SK-N-SH (cell line): Measurements from ENCODE around the gene TARDBP. TPM values are rescaled to one million over a fixed set of nuclear protein-coding genes. Genes with fewer than 3 reads are reported as not detected.

Source experiments
- CTCF ChIA-PET: fragments of 300-600, 350-600 bp; formaldehyde crosslinking; extraction: SDS; loops from one replicate; lab custom pipeline; 2021; lab: Yijun Ruan, JAX
- POLR2A ChIA-PET: fragments of 350-600 bp; sonication (Branson Sonifier 250); formaldehyde crosslinking; extraction: SDS; loops from one replicate; lab custom pipeline; 2020; ENCODE audit warnings: antibody characterized with exemption, inconsistent platforms; lab: Yijun Ruan, JAX
- DNase-seq: peaks from one replicate; pipeline ENCODE4 v3.0.0; 2012
- H2AFZ ChIP-seq: fragments of 200-600 bp; sonication (generic); 2 replicates; pipeline ENCODE4 v1.8.1; 2016; ENCODE audit warnings: antibody characterized with exemption, mild to moderate bottlenecking, low read depth
- H3F3A ChIP-seq: fragments of 200-600 bp; sonication (generic); replicated peaks from 2 replicates; pipeline ENCODE3; 2016; ENCODE audit warnings: antibody characterized with exemption, mild to moderate bottlenecking; ENCODE audit not compliant: insufficient read depth
- H3K27ac ChIP-seq, 2 experiments: fragments of 200-500 bp in 1 of 2; fragments of 200-600 bp in 1 of 2; sonication (Bioruptor generic) in 1 of 2; sonication (generic), shearing (Covaris generic) in 1 of 2; 2 replicates each; pipeline versions ENCODE4 v1.5.1 to v1.6.1; 2014 to 2016; ENCODE audit warnings: low read depth in 2 of 2, inconsistent platforms in 1 of 2, low read length in 1 of 2, mild to moderate bottlenecking in 1 of 2, mixed read lengths in 1 of 2
- H3K27me3 ChIP-seq: fragments of 200-600 bp; sonication (generic), shearing (Covaris generic); 2 replicates; pipeline ENCODE4 v1.6.1; 2016; ENCODE audit warnings: mixed run types; ENCODE audit not compliant: insufficient read depth
- H3K36me3 ChIP-seq, 2 experiments: fragments of 200-500 bp in 1 of 2; fragments of 200-600 bp in 1 of 2; sonication (Bioruptor generic) in 1 of 2; sonication (generic) in 1 of 2; replicated peaks in 1 of 2; 2 replicates each; pipeline versions ENCODE3 to v1.5.1; 2014 to 2016; ENCODE audit warnings: low read length in 1 of 2, mild to moderate bottlenecking in 1 of 2; ENCODE audit not compliant: insufficient read depth in 2 of 2, control insufficient read depth in 1 of 2
- H3K4me1 ChIP-seq, 2 experiments: fragments of 200-500 bp in 1 of 2; fragments of 200-600 bp in 1 of 2; sonication (Bioruptor generic) in 1 of 2; sonication (generic), shearing (Covaris generic) in 1 of 2; 2 replicates each; pipeline versions ENCODE4 v1.5.1 to v1.6.1; 2014 to 2016; ENCODE audit warnings: low read depth in 1 of 2, low read length in 1 of 2, mixed run types in 1 of 2; ENCODE audit not compliant: insufficient read depth in 2 of 2, control insufficient read depth in 1 of 2
- H3K4me2 ChIP-seq: fragments of 200-600 bp; sonication (generic), shearing (Covaris generic); 2 replicates; pipeline ENCODE4 v1.6.1; 2017; ENCODE audit warnings: mixed run types
- H3K4me3 ChIP-seq, 2 experiments: fragments of 200-500 bp in 1 of 2; fragments of 200-600 bp in 1 of 2; sonication (Bioruptor generic) in 1 of 2; sonication (generic), shearing (Covaris generic) in 1 of 2; 2 replicates each; pipeline versions ENCODE4 v1.5.1 to v1.8.1; 2014 to 2016; ENCODE audit warnings: low read depth in 2 of 2, inconsistent platforms in 1 of 2, low read length in 1 of 2, mild to moderate bottlenecking in 1 of 2, mixed read lengths in 1 of 2, moderate library complexity in 1 of 2
- H3K79me2 ChIP-seq: fragments of 200-600 bp; sonication (generic); 2 replicates; pipeline ENCODE4 v1.8.1; 2017; ENCODE audit warnings: mild to moderate bottlenecking; ENCODE audit not compliant: insufficient read depth
- H3K9ac ChIP-seq: fragments of 200-600 bp; sonication (generic); 2 replicates; pipeline ENCODE4 v1.6.1; 2017; ENCODE audit warnings: mixed run types
- H3K9me2 ChIP-seq: fragments of 200-600 bp; sonication (generic); 2 replicates; pipeline ENCODE4 v1.6.1; 2017; ENCODE audit warnings: mixed run types
- H3K9me3 ChIP-seq: fragments of 200-600 bp; sonication (generic); 2 replicates; pipeline ENCODE4 v1.6.1; 2017; ENCODE audit warnings: mixed run types, mild to moderate bottlenecking, moderate library complexity
- H4K20me1 ChIP-seq: fragments of 200-600 bp; sonication (generic); 2 replicates; pipeline ENCODE4 v1.6.1; 2017; ENCODE audit warnings: mild to moderate bottlenecking, mixed run types; ENCODE audit not compliant: insufficient read depth
- EZH2phosphoT487 ChIP-seq: fragments of 200-600 bp; sonication (generic); IDR thresholded peaks from 2 replicates; pipeline ENCODE4 v1.6.1; 2017; ENCODE audit warnings: low read depth, mixed run types, mild to moderate bottlenecking, antibody characterized with exemption, moderate library complexity, borderline replicate concordance
- FOXM1 ChIP-seq: IDR thresholded peaks from 2 replicates; pipeline ENCODE4 v1.4.0; 2012; ENCODE audit warnings: low read depth, mild to moderate bottlenecking
- GABPA ChIP-seq: IDR thresholded peaks from 2 replicates; pipeline ENCODE4 v1.4.0; 2012; ENCODE audit warnings: low read depth, mild to moderate bottlenecking
- GATA2 ChIP-seq: sonication (generic); formaldehyde crosslinking; IDR thresholded peaks from 2 replicates; pipeline ENCODE4 v1.5.0; 2020; ENCODE audit warnings: mild to moderate bottlenecking, missing genetic modification reagents
- MEF2A ChIP-seq: IDR thresholded peaks from 2 replicates; pipeline ENCODE4 v1.4.0; 2012; ENCODE audit warnings: low read depth, borderline replicate concordance
- RAD21 ChIP-seq: IDR thresholded peaks from 2 replicates; pipeline ENCODE4 v1.6.1; 2012; ENCODE audit warnings: mild to moderate bottlenecking, low read length
- RCOR1 ChIP-seq: fragments of 150-350 bp; IDR thresholded peaks from 2 replicates; pipeline ENCODE4 v1.6.1; 2017; ENCODE audit warnings: antibody characterized with exemption, low read length
- RFX5 ChIP-seq: IDR thresholded peaks from 2 replicates; pipeline ENCODE4 v1.6.1; 2012; ENCODE audit warnings: mild to moderate bottlenecking, improper control_type of control experiment, low read length
- TCF12 ChIP-seq: IDR thresholded peaks from 2 replicates; pipeline ENCODE4 v1.4.0; 2012
- TEAD4 ChIP-seq: IDR thresholded peaks from 2 replicates; pipeline ENCODE4 v1.4.0; 2012; ENCODE audit warnings: mild to moderate bottlenecking, borderline replicate concordance; ENCODE audit not compliant: insufficient read depth
- WGBS: methylation state at CpG from one replicate; pipeline ENCODE4 v1.1.6; 2017; ENCODE audit warnings: low lambda C conversion rate; 5-methylcytosine and 5-hydroxymethylcytosine counted together
- polyA plus RNA-seq, 3 experiments: library from polyadenylated mRNA; depleted of rRNA; stranded (reverse); fragments of >200 nt; gene quantifications; 2 replicates each; pipeline ENCODE4 v1.2.3, GENCODE V29; 2012
- TF ChIP-seq, protein P1 (sequence below): IDR thresholded peaks from 2 replicates; pipeline ENCODE4 v1.4.0; 2012; ENCODE audit warnings: low read depth, borderline replicate concordance
- TF ChIP-seq, protein P2 (sequence below): IDR thresholded peaks from 2 replicates; pipeline ENCODE4 v1.4.0; 2012; ENCODE audit warnings: low read depth, borderline replicate concordance
- TF ChIP-seq, protein P3 (sequence below): fragments of 200-600 bp; sonication (generic); IDR thresholded peaks from 2 replicates; pipeline ENCODE4 v1.6.1; 2017; ENCODE audit warnings: antibody characterized with exemption, mild to moderate bottlenecking, moderate library complexity
- TF ChIP-seq, protein P4 (sequence below): IDR thresholded peaks from 2 replicates; pipeline ENCODE4 v1.6.1; 2012; ENCODE audit warnings: mild to moderate bottlenecking, low read depth, low read length, moderate library complexity
- TF ChIP-seq, protein P5 (sequence below): IDR thresholded peaks from 2 replicates; pipeline ENCODE4 v1.4.0; 2012; ENCODE audit warnings: low read depth

TARDBP gene
- polyA plus RNA-seq, 1 of the 3 experiments (the other 2 are of a cell fraction), result 207 TPM

DNA sequence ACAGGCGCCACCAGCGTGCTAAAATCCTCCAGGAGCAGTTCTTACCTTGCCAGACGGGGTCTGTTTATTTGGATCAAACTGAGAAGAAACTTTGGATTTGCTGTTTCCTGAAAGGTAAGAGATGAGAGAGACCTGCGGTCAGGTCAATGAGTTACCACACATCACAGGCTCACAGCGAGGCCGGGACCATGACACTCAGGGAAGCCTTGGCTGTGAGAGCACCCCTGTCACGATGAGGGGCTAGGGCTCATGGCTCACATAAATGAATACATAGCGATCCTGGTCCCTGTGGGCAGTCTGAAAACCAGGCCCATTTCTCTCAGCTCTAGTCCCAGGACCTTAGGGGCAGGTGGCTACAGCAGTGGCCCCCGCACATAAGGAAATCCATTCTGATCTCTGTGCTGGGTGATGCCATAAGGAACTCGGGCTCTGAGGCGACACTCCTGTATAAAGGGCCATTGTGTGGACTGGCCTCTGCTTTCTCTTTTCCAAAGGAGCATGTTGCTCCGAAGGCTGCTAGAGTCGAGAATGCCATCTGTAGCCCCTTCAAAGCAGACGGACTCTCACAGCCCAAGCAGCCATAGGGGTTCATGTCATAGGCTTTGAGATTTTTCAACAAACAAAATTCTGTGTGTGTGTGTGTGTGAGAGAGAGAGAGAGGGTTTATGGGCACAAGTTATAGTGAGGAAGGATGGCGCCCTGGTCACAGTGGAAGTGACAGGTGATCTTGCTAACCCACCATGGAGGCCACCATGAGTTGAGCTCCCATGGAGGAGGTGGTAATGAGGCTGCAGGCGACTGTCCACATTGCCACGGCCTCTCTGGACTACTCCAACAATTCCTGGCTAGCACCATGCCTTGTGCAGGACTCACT is 56.4 kb downstream of the TARDBP start:
- ChIA-PET POLR2A (no interaction called here), CTCF (interaction anchor here (1.1 to 3.4 kb wide), 2 partner anchors 31 to 152 kb away, joined by 3 to 17 read pairs; no protein-coding TSS in a partner anchor)
- Histone ChIP-seq H3K9me3 (no peaks in the 10 kb centered on the region), H3K4me3 (no peak overlapping the region), H3K79me2 (no peaks in the 10 kb centered on the region), H3K27me3 (no peaks in the 10 kb centered on the region), H3K9ac (no peak overlapping the region), H3F3A (peaks cover 4% of the 10 kb centered on the region), H3K4me1 (no peaks in the 10 kb centered on the region), H3K9me2 (no peaks in the 10 kb centered on the region), H3K36me3 (peaks cover 45 to 60% of the 10 kb centered on the region in 2 experiments), H4K20me1 (no peaks in the 10 kb centered on the region), H2AFZ (no peak overlapping the region), H3K4me2 (no peak overlapping the region), H3K27ac (no peak overlapping the region)
- TF ChIP-seq TEAD4 (no peak), RCOR1 (no peak), MEF2A (no peak), RFX5 (no peak), RAD21 (no peak), EZH2phosphoT487 (no peak), TCF12 (no peak), GABPA (no peak), GATA2 (CRISPR knock-in tag) (no peak), FOXM1 (no peak)
- TF ChIP-seq, protein P1, sequence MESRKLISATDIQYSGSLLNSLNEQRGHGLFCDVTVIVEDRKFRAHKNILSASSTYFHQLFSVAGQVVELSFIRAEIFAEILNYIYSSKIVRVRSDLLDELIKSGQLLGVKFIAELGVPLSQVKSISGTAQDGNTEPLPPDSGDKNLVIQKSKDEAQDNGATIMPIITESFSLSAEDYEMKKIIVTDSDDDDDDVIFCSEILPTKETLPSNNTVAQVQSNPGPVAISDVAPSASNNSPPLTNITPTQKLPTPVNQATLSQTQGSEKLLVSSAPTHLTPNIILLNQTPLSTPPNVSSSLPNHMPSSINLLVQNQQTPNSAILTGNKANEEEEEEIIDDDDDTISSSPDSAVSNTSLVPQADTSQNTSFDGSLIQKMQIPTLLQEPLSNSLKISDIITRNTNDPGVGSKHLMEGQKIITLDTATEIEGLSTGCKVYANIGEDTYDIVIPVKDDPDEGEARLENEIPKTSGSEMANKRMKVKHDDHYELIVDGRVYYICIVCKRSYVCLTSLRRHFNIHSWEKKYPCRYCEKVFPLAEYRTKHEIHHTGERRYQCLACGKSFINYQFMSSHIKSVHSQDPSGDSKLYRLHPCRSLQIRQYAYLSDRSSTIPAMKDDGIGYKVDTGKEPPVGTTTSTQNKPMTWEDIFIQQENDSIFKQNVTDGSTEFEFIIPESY, result no peak
- TF ChIP-seq, protein P2, sequence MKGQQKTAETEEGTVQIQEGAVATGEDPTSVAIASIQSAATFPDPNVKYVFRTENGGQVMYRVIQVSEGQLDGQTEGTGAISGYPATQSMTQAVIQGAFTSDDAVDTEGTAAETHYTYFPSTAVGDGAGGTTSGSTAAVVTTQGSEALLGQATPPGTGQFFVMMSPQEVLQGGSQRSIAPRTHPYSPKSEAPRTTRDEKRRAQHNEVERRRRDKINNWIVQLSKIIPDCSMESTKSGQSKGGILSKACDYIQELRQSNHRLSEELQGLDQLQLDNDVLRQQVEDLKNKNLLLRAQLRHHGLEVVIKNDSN, result no peak
- TF ChIP-seq, protein P3, sequence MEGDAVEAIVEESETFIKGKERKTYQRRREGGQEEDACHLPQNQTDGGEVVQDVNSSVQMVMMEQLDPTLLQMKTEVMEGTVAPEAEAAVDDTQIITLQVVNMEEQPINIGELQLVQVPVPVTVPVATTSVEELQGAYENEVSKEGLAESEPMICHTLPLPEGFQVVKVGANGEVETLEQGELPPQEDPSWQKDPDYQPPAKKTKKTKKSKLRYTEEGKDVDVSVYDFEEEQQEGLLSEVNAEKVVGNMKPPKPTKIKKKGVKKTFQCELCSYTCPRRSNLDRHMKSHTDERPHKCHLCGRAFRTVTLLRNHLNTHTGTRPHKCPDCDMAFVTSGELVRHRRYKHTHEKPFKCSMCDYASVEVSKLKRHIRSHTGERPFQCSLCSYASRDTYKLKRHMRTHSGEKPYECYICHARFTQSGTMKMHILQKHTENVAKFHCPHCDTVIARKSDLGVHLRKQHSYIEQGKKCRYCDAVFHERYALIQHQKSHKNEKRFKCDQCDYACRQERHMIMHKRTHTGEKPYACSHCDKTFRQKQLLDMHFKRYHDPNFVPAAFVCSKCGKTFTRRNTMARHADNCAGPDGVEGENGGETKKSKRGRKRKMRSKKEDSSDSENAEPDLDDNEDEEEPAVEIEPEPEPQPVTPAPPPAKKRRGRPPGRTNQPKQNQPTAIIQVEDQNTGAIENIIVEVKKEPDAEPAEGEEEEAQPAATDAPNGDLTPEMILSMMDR, result no peak
- TF ChIP-seq, protein P4, sequence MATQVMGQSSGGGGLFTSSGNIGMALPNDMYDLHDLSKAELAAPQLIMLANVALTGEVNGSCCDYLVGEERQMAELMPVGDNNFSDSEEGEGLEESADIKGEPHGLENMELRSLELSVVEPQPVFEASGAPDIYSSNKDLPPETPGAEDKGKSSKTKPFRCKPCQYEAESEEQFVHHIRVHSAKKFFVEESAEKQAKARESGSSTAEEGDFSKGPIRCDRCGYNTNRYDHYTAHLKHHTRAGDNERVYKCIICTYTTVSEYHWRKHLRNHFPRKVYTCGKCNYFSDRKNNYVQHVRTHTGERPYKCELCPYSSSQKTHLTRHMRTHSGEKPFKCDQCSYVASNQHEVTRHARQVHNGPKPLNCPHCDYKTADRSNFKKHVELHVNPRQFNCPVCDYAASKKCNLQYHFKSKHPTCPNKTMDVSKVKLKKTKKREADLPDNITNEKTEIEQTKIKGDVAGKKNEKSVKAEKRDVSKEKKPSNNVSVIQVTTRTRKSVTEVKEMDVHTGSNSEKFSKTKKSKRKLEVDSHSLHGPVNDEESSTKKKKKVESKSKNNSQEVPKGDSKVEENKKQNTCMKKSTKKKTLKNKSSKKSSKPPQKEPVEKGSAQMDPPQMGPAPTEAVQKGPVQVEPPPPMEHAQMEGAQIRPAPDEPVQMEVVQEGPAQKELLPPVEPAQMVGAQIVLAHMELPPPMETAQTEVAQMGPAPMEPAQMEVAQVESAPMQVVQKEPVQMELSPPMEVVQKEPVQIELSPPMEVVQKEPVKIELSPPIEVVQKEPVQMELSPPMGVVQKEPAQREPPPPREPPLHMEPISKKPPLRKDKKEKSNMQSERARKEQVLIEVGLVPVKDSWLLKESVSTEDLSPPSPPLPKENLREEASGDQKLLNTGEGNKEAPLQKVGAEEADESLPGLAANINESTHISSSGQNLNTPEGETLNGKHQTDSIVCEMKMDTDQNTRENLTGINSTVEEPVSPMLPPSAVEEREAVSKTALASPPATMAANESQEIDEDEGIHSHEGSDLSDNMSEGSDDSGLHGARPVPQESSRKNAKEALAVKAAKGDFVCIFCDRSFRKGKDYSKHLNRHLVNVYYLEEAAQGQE, result no peak
- TF ChIP-seq, protein P5, sequence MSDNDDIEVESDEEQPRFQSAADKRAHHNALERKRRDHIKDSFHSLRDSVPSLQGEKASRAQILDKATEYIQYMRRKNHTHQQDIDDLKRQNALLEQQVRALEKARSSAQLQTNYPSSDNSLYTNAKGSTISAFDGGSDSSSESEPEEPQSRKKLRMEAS, result no peak
- 97% methylated on average over 12 of the region's 17 CpGs for WGBS
- no peak for DNase-seq
